Measurements from ENCODE around the gene MN1.
A peak's percentile ranks its signal among the peaks of the same experiment; 100 is the strongest.

Gene MN1

DNA sequence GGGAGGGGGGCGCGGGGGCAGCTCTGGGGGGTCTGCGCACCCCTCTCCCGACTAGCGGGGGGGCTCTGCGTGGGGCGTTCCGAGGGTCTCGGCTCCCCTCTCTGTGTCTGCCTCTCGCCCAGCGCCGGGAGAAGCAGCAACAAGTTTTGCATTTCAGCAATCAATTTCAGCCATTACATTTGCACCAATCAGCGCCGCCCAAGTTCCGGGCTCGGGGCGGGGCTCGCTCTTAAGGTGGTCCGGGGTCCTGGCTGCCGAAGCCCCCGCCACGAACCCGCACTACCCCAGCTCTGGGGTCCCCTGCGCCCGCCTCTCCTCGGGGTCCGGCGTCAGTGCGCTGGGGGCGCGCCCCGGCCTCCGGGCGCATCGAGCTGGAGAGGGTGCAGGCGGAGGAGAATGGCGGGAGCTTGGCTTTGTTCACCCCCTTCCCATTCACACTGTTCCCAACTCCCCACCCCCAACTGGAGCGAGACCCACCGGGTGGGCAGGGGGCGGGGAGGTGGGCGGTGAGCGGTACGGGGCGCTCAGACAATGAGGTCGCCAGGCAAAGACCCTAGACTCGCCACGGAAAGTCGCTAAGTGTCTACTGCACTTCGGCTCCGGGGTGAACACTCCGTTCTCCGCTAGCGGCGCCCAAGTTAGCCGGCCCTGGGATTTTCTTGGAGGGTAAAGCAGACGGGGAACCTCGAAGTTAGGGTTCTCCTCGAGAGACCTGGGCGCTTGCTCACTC, at the start of gene MN1:
MN1 (minus strand) TSS at position 141 of the 730 bp plus-strand sequence. CDS start 1,213 bp downstream, outside the sequence.
- no peak for DNase-seq (ENCODE audit: low read depth, low spot score)

DNA sequence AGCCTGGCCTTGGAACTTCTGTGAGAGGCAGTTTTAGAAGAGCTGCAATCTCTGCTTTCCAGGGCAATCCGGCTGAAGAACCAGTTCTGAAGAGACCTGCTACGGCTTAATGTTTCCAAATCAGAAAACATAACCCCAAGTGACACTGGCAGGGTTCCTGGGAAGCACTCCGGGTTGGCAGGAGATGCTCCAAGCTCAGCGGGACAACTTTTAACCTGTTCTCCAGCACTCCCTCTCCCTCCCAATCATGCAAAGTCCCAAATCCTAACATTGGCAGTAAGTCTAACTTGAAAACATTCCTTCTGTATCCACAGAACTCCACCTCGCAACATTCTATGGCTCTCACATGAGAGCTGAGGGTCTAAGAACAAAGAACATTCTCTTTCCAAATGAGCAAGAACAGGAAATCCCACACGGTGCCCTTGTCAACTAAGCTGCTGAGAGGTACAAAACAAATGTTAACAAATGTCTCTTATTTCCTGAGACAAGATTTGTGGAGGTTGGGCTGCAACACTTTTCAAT, 48.5 kb upstream of the MN1 start:
- peak; percentile 13 for DNase-seq (ENCODE audit: low read depth, low spot score)

DNA sequence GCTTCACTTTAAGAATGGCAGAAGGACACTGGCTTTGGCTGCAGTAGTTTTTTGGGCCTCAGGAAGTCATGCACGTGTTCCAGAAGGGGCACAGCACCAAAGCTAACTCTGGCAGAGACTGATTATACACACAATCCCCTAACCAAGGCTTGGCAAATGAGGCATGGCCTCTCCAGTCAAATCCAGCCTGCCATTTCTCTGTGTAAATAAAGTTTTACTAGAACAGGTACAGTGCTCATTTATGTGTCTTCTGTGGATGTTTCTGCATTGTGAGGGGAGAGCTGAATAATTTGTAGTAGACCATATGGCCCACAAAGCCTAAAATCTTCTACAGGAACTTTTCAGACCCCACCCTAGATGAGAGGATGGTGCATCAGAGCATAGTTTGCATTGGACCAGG, 46.4 kb upstream of the MN1 start:
- DNase-seq (ENCODE audit: low read depth, low spot score): no peak

DNA sequence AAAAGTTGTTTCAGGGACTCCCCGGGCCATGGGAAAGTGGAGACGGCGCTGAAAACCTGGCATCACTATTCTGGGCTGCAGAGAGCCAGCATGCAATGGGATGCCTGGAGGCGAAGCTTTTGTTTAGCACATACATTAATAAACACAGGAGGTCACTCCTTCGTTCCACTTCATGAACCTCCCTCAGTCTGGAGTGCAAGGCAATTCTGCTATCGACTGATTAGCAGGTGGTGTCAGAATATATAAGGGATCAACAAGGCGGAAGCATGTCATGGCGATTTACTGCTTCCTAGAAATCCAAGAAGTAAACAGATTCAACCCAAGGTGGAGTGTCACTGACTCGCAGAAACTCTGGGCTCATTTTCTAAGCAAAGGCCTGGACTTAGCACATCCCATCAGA, 45.4 kb upstream of the MN1 start:
- DNase-seq (ENCODE audit: low read depth, low spot score): no peak

DNA sequence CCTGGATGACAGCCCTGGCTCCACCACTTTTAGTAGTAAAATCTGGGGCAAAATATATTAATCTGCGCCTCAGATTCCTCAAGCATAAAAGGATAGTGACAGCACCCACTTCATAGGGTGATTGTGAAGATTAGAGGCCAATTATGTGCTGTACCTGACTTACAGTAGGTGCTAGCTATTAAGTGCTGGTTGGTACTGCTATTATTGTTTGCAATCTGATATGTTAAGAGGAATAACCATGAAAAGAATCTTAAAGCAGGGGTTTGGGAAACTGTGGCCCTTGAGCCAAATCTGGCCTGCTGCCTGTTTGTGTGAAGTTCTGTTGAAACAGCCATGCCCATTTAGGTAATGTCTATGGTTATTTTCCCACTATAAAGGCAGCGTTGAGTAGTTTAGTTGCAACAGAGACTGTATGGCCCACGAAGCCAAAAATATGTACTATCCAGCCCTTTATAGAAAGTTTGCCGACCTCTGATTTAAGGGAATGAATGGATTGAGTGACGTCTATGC, 44.7 kb upstream of the MN1 start:
- DNase-seq (ENCODE audit: low read depth, low spot score): no peak

DNA sequence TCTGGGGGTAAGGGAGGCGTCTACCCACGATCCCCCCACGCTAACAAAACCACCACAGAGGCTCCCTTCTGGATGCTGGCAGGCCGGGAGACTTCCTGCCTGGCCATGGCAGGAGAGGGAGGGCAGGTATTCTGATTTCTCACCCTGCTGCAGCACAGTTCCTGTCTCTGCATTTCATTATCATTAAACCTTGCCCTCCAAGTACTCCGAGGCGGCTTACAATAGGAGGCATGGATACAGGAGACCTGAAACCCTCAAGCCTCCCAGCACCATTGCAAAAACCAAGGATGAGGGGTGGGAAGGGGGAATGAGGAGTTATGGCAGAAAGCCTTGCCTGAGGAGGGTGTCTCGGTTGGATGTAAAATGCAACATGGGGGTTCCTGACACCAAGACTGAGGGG, 44.1 kb upstream of the MN1 start:
- no peak for DNase-seq (ENCODE audit: low read depth, low spot score)

DNA sequence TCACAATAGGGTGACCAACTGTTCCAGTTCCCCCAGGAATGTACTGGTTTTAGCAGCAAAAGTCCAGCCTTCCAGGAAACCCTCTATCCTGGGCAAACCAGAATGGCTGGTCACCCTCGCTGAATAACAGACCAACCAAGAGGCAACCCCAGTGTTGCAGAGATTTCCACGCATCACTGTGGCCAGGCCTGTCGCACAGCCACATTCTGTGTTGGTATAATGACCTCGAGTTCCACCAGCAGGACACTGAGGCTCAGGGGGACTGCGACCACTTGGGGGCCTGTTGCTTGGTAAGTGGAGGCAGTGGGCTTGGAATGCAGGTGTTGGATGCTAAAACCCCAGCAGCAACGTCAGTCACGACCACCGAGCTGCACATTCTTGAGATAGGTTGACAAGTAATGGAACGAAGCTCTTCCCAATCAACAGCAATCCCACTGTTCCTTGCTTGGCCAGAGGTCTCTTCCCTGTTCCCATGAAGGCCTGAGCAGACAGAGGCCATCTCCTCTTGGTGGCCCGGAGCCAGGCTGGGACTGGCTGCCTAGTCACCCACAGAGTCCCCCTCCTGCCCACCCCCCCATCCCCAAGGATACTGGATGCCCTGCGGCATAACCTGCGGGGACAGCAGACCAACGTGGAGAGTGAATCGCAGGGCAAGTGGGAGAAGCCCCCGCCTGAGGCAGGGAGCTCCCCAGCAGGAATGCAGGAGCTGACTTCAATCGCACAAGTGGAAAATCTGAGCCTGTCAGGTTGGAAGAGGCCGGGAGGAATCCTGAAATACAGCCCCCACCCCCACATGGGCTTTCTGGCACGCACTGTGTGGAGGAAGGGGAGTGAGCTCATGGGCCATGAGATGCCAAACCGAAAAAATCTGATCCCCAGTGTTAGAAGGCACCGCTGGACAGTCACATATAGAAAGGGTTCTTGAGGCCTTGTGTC, 43.4 kb upstream of the MN1 start:
- no peak for DNase-seq (ENCODE audit: low read depth, low spot score)

DNA sequence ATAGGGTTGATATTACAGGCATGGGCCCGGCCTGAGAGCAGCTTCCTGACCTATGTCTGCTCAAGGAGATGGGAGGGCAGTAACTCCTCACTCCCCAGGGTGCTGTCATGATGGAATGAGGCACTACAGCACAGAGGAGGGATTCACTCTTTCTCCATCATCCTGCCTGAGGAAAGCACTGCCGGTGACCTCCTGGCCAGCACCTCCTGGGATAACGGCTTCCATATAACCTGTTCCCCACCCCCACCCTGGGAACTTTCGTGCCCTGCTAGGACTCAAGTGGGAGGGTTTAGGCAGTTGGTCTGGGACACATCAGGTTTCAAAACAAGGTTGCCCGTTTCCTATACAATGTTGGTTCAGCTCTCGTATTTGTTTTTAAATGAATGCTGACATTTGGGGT, 42.7 kb upstream of the MN1 start:
- no peak for DNase-seq (ENCODE audit: low read depth, low spot score)

DNA sequence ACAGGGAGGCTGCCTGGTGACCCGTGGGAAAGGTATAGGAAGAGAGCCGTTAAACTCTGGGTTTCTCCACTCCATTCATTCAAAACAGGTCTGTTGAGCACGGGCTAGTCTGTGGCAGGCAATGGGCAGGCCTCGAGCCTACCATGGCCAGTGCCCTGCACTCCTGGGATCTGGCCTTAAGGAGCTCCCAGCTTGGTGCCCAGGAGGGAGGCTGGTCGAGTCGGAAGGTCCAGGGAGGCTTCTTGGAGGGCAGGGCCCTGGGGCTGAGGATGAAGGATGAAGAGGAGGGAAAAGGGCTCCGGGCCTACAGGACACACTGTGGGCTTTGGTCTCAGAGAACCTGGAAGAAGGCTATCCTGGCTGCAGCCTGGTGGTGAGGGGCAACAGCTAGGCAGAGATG, 41.9 kb upstream of the MN1 start:
- no peak for DNase-seq (ENCODE audit: low read depth, low spot score)

DNA sequence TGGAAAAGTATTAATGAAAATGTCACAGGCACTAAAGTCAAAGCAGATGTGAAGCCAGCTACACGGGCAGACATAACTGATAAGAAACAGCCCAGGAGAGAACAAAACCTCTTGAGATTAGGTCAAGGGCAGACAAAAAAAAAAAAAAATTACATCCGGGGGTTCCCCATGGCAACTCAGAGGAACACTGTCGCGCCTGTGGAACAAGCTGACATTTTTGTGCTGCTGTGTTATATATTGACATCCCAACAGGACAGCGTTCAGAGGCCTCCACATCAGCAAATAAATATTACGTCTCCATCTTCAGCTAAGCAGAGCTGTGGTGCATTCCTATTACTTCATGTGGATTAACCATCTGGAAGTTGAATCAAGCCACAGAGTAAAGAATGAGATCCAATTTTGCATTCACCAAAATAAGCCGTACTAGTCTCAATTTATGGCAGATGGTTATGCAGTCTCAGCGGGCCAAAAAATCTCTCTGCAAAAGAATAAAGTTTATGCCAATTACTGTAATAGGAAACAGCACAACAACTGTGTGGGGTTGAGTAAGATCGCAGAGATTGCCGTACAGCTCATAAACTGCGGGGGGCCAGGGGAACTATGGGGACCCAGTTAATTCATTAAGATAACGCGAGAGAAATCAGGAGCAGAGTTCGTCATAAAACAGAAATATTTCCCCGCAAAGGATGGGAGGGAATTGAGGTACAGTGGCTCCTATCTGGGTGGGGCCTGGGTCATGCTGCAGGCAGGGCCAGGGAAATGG, 41.3 kb upstream of the MN1 start:
- DNase-seq (ENCODE audit: low read depth, low spot score): no peak

DNA sequence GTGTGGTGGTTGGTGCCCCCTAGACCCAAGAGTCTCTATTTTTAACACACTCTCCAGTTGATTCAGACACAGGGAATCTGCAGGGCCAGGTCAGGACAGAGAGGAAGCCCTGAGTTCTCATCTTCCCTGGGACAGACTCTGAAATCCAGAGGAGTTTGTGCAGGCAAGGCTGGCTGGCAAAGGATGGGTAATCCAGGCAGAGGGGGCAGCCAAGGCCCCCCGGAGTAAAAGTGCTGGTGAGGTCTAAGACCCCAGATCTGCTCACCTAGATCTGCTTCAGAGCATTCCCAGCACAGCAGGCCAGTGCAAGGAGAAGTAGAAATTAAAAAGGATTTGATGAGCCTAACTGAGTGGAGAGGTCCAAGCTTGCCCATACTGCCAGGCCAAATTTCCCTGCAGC, 40.6 kb upstream of the MN1 start:
- no peak for DNase-seq (ENCODE audit: low read depth, low spot score)

DNA sequence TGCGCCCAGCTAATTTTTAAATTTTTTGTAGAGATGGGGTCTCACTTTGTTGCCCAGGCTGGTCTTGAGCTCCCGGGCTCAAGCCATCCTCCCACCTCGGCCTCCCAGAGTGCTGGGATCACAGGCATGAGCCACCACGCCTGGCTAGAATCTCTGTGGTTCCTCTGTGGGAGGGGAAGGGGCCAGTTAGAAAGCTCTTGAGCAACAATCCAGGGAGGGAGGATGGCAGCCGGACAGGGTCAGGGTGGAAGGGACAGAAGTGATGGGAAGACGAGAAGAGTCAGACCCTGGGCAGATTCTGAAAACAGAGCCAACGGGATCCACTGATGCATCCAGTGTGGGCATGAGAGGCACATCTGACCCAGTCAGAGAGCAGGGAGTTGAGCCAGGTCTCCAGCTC, 38.9 kb upstream of the MN1 start:
- DNase-seq (ENCODE audit: low read depth, low spot score): no peak

DNA sequence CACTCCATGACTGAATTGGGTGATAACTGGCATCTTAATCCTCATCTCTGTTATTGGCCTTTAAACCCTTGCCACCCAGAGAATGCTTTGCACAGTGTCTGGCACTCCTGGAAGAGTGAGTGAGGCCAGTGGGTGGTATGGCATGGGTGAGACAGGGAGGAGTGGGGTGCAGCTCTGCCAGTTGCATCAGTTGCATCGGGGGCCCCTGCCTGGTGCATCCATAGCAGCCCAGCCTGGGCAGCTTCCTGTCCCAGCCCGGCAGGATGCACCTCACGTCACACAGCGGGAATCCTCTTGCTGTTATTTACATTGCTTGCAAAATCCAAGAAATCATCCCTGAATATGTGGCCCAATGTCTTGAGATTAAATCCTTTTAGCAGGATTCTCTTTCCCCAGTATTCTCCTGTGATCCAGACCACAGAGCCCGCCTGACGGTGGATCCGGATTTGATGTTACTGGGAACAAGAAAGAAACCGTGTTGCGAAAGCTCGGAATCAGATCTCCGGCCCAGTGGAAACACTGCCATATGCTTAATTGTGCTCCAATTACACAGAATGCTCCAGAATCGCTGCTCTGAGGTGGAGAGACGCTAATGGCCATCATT, 37.6 kb upstream of the MN1 start:
- no peak for DNase-seq (ENCODE audit: low read depth, low spot score)

DNA sequence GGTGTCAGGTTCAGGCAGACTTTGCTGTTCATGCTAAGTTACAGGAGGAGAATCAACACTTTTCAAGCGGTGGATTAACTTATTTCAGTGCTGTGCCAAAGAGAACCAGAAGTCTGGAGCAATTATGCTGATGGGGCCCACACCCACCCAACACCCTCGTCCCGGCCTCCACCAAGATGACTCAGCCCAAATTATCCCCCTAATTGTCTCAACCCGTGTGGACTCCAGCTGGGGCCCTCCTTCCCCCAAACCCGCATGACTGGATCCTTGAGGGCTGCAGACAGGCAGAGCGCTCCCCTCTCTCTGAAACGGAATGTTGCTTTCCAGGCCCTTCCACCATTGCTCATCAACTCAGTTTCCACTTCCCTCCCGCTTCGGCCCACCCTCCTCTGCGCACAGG, 34.6 kb upstream of the MN1 start:
- DNase-seq (ENCODE audit: low read depth, low spot score): no peak

DNA sequence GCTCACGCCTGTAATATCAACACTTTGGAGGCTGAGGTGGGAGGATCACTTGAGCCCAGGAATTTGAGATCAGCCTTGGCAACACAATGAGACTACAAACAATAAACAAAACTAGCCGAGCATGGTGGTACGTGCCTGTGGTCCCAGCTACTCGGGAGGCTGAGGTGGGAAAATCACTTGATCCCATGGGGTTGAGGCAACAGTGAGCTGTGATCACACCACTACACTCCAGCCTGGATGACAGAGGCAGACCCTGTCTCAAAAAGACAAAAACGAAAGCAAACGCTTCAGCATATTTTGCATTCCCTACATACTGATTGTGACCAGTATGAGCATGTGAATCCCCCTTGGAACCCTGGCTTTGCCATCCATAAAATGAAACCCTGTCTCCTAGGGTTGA, 33.9 kb upstream of the MN1 start:
- DNase-seq (ENCODE audit: low read depth, low spot score): no peak

DNA sequence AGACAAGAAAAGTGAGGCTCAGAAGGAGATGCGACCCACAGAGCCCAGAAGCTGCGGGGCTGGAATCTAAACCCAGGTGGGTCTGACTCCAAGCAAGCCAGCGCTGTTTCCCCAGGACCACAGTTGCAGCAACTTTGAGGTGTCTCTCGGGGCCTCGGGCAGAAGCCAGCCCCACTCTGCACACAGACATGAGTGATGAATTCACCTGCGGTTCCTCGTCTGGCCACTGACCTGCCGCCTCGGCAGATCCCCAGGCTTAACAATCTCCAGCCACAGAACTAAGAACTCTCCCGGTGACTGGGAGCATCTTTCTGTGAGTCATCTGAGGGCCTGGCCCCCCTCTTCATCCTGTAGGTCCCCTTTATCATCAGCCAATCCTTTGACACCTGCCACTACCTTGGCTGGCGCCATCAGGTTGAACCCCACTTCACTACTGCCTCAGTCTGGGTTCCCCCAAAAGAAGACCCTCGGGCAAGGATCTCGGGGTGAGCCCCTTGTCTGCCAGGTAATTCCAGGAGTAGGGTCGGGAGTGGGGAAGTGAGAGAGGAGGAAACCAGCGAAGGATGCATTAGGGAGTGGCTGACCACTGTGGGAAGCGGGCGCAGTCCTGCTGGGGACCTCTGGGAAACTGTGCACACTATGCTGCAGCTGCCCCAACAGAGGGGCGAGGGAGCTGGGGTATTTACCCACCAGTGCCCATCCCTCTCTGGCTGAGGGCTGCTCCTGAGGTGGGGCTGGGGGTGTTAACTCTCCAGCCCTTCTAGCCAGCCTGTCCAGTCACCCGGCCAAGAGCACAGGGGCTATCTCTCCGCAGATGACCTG, 33.0 kb upstream of the MN1 start:
- DNase-seq (ENCODE audit: low read depth, low spot score): no peak

DNA sequence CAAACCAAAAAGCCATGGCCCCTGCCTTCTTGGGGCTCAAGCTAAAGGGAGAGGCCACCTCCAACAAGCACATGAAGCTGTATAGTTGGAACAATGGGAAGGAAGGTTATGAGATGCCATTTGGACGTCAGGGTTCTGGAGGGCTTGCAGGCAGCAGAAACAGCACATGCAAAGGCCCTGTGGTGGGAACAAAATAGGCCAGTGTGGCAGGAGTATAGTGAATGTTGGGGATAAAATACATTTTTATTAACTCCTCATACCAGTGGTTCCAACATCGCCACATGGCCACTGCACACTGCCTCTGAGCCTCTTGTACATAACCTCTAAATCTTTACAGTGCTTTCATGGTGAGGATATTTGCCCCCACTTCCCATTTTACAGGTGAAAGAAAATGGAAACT, 32.2 kb upstream of the MN1 start:
- no peak for DNase-seq (ENCODE audit: low read depth, low spot score)

DNA sequence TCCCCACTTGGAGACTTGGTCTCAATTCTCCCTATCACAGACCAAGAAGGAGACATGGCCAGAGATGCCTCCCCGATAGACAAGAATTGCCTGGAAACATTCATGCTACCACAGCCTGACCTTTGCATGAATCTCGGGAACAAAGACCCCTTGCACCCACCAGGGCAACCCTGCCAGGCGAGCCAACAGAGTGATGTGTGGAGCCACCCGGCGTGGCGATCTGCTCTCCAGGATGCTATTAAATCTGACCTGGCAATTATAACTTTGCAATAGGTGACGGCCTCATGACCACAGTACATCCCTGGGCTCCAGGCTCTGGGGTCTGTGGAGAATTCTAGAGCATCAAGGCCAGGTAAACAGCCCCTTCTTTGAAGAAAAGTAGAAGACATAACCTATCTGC, 31.1 kb upstream of the MN1 start:
- DNase-seq (ENCODE audit: low read depth, low spot score): no peak

DNA sequence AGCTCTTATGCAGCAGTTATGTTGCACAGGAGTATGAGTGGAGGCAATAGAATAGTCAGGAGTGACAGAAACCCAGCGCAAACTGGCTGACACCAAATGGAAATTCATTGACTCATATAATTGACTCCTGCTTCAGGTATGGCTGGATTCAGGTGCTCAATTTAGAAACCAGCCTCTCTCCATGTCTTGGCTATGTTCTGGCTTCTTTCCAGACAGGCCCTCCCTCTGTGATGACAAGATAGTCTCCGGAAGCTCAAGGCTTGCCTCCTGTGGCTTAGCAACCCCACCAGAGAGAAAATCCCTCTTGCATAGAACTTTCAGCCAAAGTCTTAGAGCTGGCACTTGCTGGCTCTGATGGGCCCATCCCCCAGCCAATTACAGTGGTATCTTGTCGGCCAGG, 28.1 kb upstream of the MN1 start:
- DNase-seq (ENCODE audit: low read depth, low spot score): no peak
